Coronary artery (tissue), 2 donors: ENCODE results near the gene AP3D1.

Experiments used
- DNase-seq: peaks from one replicate; pipeline ENCODE4 v3.0.0-alpha.2; 2017; ENCODE audit warnings: low spot score
- H3K27ac ChIP-seq, 2 donors: fragments of 200-600 bp; sonication (generic); one replicate each; pipeline ENCODE4 v1.5.1; 2016 to 2019
- H3K4me3 ChIP-seq: fragments of 200-600 bp; sonication (generic); 2 replicates; pipeline ENCODE4 v1.5.1; 2016; ENCODE audit warnings: mild to moderate bottlenecking, moderate library complexity
- TF ChIP-seq, protein P1 (sequence below): fragments of 200-600 bp; sonication (generic); IDR thresholded peaks from one replicate; pipeline ENCODE4 v1.5.1; 2019; ENCODE audit warnings: antibody characterized with exemption

Gene AP3D1

DNA sequence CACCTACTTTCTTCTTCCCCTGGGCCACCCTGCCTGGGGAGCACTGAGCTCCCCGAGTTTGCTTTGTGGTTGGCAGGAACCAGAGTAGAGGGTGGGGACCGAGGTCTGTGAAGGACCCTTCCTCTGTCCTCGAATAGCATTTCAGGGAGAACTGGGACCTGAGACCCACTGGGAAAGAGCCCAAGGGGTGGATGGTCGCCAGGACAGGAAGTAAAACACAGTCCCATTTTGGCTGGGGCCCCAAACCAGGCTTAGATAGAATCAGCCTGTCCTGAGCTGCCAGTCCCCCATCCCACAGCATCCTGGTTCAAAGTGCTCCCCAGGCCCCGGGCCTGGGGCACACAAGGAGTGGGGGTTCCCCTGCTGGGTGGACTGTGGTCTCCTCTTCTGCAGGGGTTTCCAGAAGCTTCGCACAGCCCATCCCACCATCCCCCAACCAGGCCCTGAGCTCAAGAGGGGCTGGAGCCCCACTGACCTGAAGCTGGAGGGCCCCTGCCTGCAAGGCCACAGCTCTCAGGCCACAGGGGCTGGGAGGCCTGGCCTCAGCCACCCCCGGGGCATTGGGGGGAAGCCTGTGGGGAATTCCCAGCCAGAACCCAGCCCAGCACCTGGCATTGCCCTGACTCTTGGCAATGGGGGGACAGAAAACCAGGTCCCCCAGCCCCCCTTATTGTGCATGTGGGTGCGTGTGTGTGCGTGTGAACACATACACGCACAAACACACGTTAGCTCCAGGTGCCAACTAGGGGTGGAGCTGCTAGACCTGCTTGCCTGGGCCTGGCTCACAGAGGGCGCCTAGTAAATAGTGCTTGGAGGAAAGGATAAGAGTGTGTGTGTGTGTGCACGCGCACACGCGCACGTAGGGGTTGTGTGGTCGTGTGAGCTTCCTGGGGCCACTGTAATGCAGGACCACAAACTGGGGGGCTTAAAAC, 99.3 kb downstream of the AP3D1 start:
- TF ChIP-seq, protein P1, sequence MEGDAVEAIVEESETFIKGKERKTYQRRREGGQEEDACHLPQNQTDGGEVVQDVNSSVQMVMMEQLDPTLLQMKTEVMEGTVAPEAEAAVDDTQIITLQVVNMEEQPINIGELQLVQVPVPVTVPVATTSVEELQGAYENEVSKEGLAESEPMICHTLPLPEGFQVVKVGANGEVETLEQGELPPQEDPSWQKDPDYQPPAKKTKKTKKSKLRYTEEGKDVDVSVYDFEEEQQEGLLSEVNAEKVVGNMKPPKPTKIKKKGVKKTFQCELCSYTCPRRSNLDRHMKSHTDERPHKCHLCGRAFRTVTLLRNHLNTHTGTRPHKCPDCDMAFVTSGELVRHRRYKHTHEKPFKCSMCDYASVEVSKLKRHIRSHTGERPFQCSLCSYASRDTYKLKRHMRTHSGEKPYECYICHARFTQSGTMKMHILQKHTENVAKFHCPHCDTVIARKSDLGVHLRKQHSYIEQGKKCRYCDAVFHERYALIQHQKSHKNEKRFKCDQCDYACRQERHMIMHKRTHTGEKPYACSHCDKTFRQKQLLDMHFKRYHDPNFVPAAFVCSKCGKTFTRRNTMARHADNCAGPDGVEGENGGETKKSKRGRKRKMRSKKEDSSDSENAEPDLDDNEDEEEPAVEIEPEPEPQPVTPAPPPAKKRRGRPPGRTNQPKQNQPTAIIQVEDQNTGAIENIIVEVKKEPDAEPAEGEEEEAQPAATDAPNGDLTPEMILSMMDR = no peak
- DNase-seq = no peak
- Histone ChIP-seq H3K27ac (peak overlapping the region; percentile 90 to 99), H3K4me3 (peak overlapping the region; percentile 91)

DNA sequence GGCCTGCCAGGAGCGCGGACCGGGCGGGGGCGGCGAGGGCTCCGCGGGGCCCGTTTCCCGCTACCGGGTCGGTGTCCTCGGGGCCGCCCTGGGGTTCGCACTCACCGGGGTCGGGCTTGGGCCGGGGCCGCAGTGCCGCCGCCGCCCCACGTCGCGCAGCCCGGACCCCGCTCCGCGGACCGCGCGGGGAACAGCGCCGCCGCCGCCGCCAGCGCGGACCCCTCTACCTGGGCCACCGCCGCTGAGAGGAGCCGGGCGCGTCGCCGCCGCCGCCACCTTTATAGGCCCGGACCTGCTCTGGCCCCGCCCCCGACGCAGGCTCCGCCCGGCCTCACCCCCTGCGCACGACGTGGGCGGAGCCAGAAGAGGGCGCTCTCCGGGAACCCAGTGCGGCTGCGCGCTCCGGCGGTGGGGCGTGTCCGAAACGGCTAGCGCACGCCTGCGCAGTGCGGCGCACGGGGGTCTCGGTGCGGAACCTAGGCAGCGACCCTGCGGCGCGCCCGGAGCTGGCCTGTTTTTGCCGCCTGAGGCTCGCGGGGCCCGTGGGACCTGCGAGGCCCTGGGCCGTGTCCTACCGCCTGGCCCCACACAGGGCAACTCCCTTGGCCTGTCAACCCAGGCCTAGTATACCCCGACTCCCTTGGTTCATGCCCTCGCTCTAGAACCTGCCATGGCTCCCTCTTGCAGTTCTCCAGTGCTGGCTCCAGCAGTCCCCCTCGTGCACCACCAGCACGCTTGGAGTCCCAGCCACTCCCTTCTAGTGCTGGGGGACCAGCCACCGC, 100.2 kb downstream of the AP3D1 start, which contains the start of gene MKNK2:
Gene MKNK2, minus strand, starts transcription at position 254 of the 782 bp plus-strand sequence. CDS start 393 bp downstream, outside the sequence.
- DNase-seq = peak; percentile 92
- TF ChIP-seq, protein P1 = no peak
- Histone ChIP-seq H3K4me3 (peak within 1 kb of the TSS; percentile 91), H3K27ac (peak within 1 kb of the TSS; percentile 90 to 99)
